GM12878 (cell line): Measurements from ENCODE around the gene DNMT3A. TPM values are rescaled to one million over a fixed set of nuclear protein-coding genes. Genes with fewer than 3 reads are reported as not detected.

ENCODE experiments used
- ATAC-seq: fragments of 200-7000 bp; cut with Tn5 transposase; 3 replicates; pipeline ENCODE4 v1.9.1; 2020; ENCODE audit warnings: mild to moderate bottlenecking, moderate library complexity
- BruUV-seq: library from RNA; stranded (reverse); fragments of 400-500 nt; replicated peaks from 2 replicates; lab custom pipeline; 2021; lab: Mats Ljungman, UMichigan
- CTCF ChIA-PET: fragments of 300-600 bp; sonication (Branson Sonifier 250); formaldehyde crosslinking; extraction: SDS; loops from one replicate; lab custom pipeline; 2021; ENCODE audit warnings: inconsistent platforms; lab: Yijun Ruan, JAX
- POLR2A ChIA-PET: fragments of 350-600 bp; formaldehyde crosslinking; extraction: SDS; loops from one replicate; lab custom pipeline; 2021; ENCODE audit warnings: inconsistent platforms; lab: Charles Lee
- RAD21 ChIA-PET: fragments of 300-600 bp; sonication (Branson Sonifier 250); formaldehyde crosslinking; loops from one replicate; lab custom pipeline; 2023; ENCODE audit warnings: antibody characterized with exemption; ENCODE audit not compliant: unreplicated experiment; lab: Charles Lee
- SMC1A ChIA-PET: fragments of 300-600 bp; sonication (Branson Sonifier 250); formaldehyde crosslinking; loops from one replicate; lab custom pipeline; 2023; ENCODE audit not compliant: unreplicated experiment, uncharacterized antibody; lab: Charles Lee
- DNase-seq: peaks from one replicate; pipeline ENCODE4 v3.0.0-alpha.2; 2011; ENCODE audit warnings: low read depth, low spot score
- FAIRE-seq: peaks from 3 replicates; lab custom pipeline; 2011; peaks lifted over from hg19 to GRCh38; lab: Jason Lieb, UNC
- H2AFZ ChIP-seq: 2 replicates; pipeline ENCODE4 v1.6.0; 2011; ENCODE audit warnings: low read depth, low read length, control low read depth; ENCODE audit not compliant: control insufficient read depth
- H3K27ac ChIP-seq: 2 replicates; pipeline ENCODE4 v1.5.1; 2011; ENCODE audit warnings: control low read depth; ENCODE audit not compliant: control insufficient read depth, insufficient read depth
- H3K27me3 ChIP-seq, 2 experiments: replicated peaks in 1 of 2; 2 replicates each; pipeline versions ENCODE4 v1.6.0 to v1.6.1; 2011; ENCODE audit warnings: low read length in 1 of 2; ENCODE audit not compliant: control insufficient read depth in 2 of 2, insufficient read depth in 2 of 2
- H3K36me3 ChIP-seq, 2 experiments: 2 replicates each; pipeline ENCODE4 v1.5.1; 2011; ENCODE audit warnings: low read length in 1 of 2; ENCODE audit not compliant: control insufficient read depth in 2 of 2, insufficient read depth in 2 of 2
- H3K4me1 ChIP-seq: 2 replicates; pipeline ENCODE4 v1.6.1; 2011; ENCODE audit warnings: mild to moderate bottlenecking, low read length, moderate library complexity, mixed read lengths; ENCODE audit not compliant: control insufficient read depth, insufficient read depth
- H3K4me2 ChIP-seq: 2 replicates; pipeline ENCODE4 v1.6.0; 2011; ENCODE audit warnings: control low read depth; ENCODE audit not compliant: control insufficient read depth, insufficient read depth
- H3K4me3 ChIP-seq: fragments of 200-600 bp; sonication (generic); 2 replicates; pipeline ENCODE4 v1.5.1; 2016
- H3K79me2 ChIP-seq: 2 replicates; pipeline ENCODE4 v1.6.0; 2011; ENCODE audit warnings: low read length; ENCODE audit not compliant: control insufficient read depth, insufficient read depth
- H3K9ac ChIP-seq: 2 replicates; pipeline ENCODE4 v1.8.0; 2011; ENCODE audit warnings: low read length, control low read depth, mixed read lengths; ENCODE audit not compliant: control insufficient read depth, insufficient read depth
- H3K9me3 ChIP-seq: replicated peaks from 3 replicates; pipeline ENCODE4 v1.5.1; 2011; ENCODE audit warnings: mild to moderate bottlenecking, low read length; ENCODE audit not compliant: control insufficient read depth, insufficient read depth
- H4K20me1 ChIP-seq: 2 replicates; pipeline ENCODE4 v1.6.0; 2011; ENCODE audit not compliant: control insufficient read depth, insufficient read depth
- BHLHE40 ChIP-seq, 2 experiments: fragments of 450-650 bp in 1 of 2; IDR thresholded peaks; 2 replicates each; pipeline ENCODE4 v1.6.1; 2011 to 2017; ENCODE audit warnings: low read depth in 2 of 2, borderline replicate concordance in 1 of 2, improper control_type of control experiment in 1 of 2, low read length in 1 of 2, mild to moderate bottlenecking in 1 of 2
- CBFB ChIP-seq: IDR thresholded peaks from 2 replicates; pipeline ENCODE4 v1.6.1; 2016; ENCODE audit warnings: antibody characterized with exemption, low read depth
- CBX3 ChIP-seq: fragments of 200-600 bp; sonication (generic); IDR thresholded peaks from 2 replicates; pipeline ENCODE4 v1.6.1; 2016; ENCODE audit warnings: low read depth, borderline replicate concordance
- ESRRA ChIP-seq: IDR thresholded peaks from 2 replicates; pipeline ENCODE4 v1.6.1; 2012; ENCODE audit warnings: mild to moderate bottlenecking, low read length, improper control_type of control experiment
- EZH2 ChIP-seq: IDR thresholded peaks from 2 replicates; pipeline ENCODE4 v1.6.1; 2012; ENCODE audit warnings: low read depth, mild to moderate bottlenecking, control low read depth, inconsistent platforms, low read length, borderline replicate concordance; ENCODE audit not compliant: control insufficient read depth
- MTA2 ChIP-seq: fragments of 450-650 bp; IDR thresholded peaks from 2 replicates; pipeline ENCODE4 v1.6.1; 2016; ENCODE audit warnings: low read depth, mild to moderate bottlenecking, moderate library complexity
- MTA3 ChIP-seq: IDR thresholded peaks from 2 replicates; pipeline ENCODE4 v1.6.1; 2012; ENCODE audit warnings: low read length, inconsistent platforms, borderline replicate concordance
- RAD21 ChIP-seq: IDR thresholded peaks from 2 replicates; pipeline ENCODE4 v1.6.1; 2011; ENCODE audit warnings: mild to moderate bottlenecking, low read depth, low read length, moderate library complexity; ENCODE audit not compliant: insufficient read depth
- RB1 ChIP-seq: fragments of 450-650 bp; formaldehyde crosslinking; IDR thresholded peaks from 2 replicates; pipeline ENCODE4 v1.6.1; 2017; ENCODE audit warnings: mild to moderate bottlenecking, borderline replicate concordance
- RUNX3 ChIP-seq: IDR thresholded peaks from 2 replicates; pipeline ENCODE4 v1.6.1; 2012; ENCODE audit warnings: low read length, inconsistent platforms
- SPI1 ChIP-seq: IDR thresholded peaks from 2 replicates; pipeline ENCODE4 v1.6.1; 2011; ENCODE audit warnings: low read depth, mild to moderate bottlenecking, low read length, moderate library complexity, borderline replicate concordance; ENCODE audit not compliant: insufficient read depth
- ZBED1 ChIP-seq: IDR thresholded peaks from 2 replicates; pipeline ENCODE4 v1.6.1; 2016; ENCODE audit warnings: borderline replicate concordance
- WGBS: methylation state at CpG from one replicate; pipeline ENCODE4 v1.1.6; 2016; ENCODE audit warnings: low lambda C conversion rate; ENCODE audit not compliant: insufficient replicate concordance, insufficient coverage; ENCODE audit errors: missing lambda C conversion rate; 5-methylcytosine and 5-hydroxymethylcytosine counted together
- in situ Hi-C: fragments of 300-500 bp; cut with MboI; formaldehyde crosslinking; loops from 9 replicates; pipeline ENCODE4 v1.14.3; 2018; ENCODE audit warnings: mixed read lengths
- intact Hi-C: fragments of 100-400 bp; cut with micrococcal nuclease; formaldehyde crosslinking; loops from one replicate; pipeline ENCODE4 v1.14.2; 2022; ENCODE audit not compliant: unreplicated experiment
- polyA plus RNA-seq, 11 experiments: library from polyadenylated mRNA; depleted of rRNA in 4 of 11; unstranded in 6 of 11; stranded (reverse) in 5 of 11; fragments of >200 nt; fragmentation: Nextera tagmentation in 4 of 11; fragmentation: Illumina TruSeq in 1 of 11; extraction: Ambion mirVana in 4 of 11; extraction: Trizol in 1 of 11; gene quantifications; 1 replicate in 1 of 11; 2 replicates in 10 of 11; pipeline versions ENCODE4 v1.2.1 to v1.2.3, GENCODE V29; 2011 to 2016; ENCODE audit warnings: inconsistent platforms in 2 of 11, missing spikeins in 2 of 11, low read depth in 1 of 11
- total RNA-seq, 4 experiments: library from RNA; depleted of rRNA in 3 of 4; stranded (reverse); fragments of >200 nt in 3 of 4; fragmentation: Illumina TruSeq in 1 of 4; extraction: Trizol in 1 of 4; gene quantifications; 2 replicates each; pipeline versions ENCODE4 v1.2.1 to v1.2.3, GENCODE V29; 2013 to 2021
- TF ChIP-seq, protein P1 (sequence below): fragments of 450-650 bp; IDR thresholded peaks from 2 replicates; pipeline ENCODE4 v1.6.1; 2017; ENCODE audit warnings: antibody characterized with exemption, mild to moderate bottlenecking, moderate library complexity
- TF ChIP-seq, protein P2 (sequence below): fragments of 450-650 bp; IDR thresholded peaks from 2 replicates; pipeline ENCODE4 v1.6.1; 2016; ENCODE audit warnings: mild to moderate bottlenecking
- TF ChIP-seq, protein P3 (sequence below): fragments of 450-650 bp; IDR thresholded peaks from 2 replicates; pipeline ENCODE4 v1.6.1; 2017; ENCODE audit warnings: borderline replicate concordance

Gene DNMT3A
- total and polyA plus RNA-seq, 10 of the 15 experiments (the other 5 are each of a cell fraction or from before 2014, with no cell fraction given) = 7.4 to 51.6 (median 17.4) TPM

DNA sequence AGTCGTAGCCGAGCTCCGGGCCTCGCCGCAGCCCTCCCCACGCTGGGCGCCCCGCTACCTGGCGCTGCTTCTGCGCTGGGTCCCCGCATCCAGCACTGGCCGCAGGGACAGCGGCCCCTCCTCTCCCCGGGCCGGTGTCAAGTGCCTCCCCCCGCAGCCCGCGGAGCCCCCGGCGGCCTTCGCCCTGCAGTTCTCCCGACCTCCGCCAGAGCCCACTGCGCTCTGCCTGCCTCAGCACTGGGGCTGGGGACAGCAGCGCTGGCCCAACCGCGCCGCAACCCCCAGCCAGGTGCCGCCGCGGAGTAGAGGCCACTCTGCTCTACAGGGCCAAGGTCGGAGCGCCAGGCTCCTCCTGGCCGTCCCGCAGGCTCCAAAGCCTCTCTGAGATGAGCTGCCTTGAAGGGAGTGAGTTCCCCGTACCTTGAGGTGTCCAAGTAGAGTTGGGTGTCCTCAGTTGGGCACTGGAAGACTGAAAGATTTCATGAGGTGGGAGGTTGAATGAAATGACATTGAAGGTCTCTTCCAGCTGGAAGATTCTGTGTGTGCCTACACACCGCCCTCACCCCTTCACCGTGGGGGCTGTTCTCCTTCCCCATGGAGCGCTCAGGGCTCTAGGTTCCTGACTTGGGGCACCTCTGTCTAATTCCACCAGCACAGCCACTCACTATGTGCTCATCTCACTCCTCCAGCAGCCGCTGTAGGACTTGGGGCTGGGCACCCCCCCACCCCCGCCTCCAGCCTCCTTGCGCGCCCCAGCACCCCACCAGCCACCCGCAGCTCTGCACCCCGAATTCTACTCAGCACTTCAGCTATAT, 854 bp upstream of the DNMT3A start:
- H3K36me3 ChIP-seq = no peaks in the 10 kb centered on the region
- H2AFZ ChIP-seq = peak overlapping the region; percentile 71
- in situ Hi-C loops = no loop called here
- ChIA-PET CTCF (interaction anchor here (0.5 to 2.1 kb wide), 13 partner anchors 11 to 224 kb away, joined by 3 to 17 read pairs (median 4); no protein-coding TSS in a partner anchor), POLR2A (interaction anchor here (0.7 to 1.6 kb wide), 4 partner anchors 20 to 224 kb away, joined by 3 to 4 read pairs (median 3); no protein-coding TSS in a partner anchor), RAD21 (interaction anchor here (0.6 to 1.7 kb wide), 12 partner anchors 20 to 416 kb away, joined by 3 to 9 read pairs (median 4); no protein-coding TSS in a partner anchor), SMC1A (interaction anchor here (0.5 to 1.8 kb wide), 11 partner anchors 11 to 265 kb away, joined by 3 to 11 read pairs (median 4); no protein-coding TSS in a partner anchor)
- intact Hi-C loops = loop anchor here (1.0 to 10.0 kb wide), 5 partner anchors 34 to 222 kb away; no protein-coding TSS in a partner anchor
- DNase-seq (no peak), FAIRE-seq (peak; percentile 70), ATAC-seq (peak; percentile 94)
- no peaks in the 10 kb centered on the region for H3K9me3 ChIP-seq
- H3K79me2 ChIP-seq = peaks cover 21% of the 10 kb centered on the region
- peaks cover 12% of the 10 kb centered on the region for H3K4me1 ChIP-seq
- peak overlapping the region; percentile 52 for H3K27ac ChIP-seq
- WGBS = 17% methylated on average over 36 of the region's 45 CpGs
- H3K9ac ChIP-seq = peak overlapping the region; percentile 62; the same call in 1 of the 2 replicates
- H4K20me1 ChIP-seq = peaks cover 3% of the 10 kb centered on the region; the same call in 1 of the 2 replicates
- BruUV-seq = no TSS peak
- peak overlapping the region; percentile 46 for H3K4me2 ChIP-seq
- H3K4me3 ChIP-seq = peak overlapping the region; percentile 76; the same call in 1 of the 2 replicates
- no peaks in the 10 kb centered on the region; a peak in 1 of 4 replicates for H3K27me3 ChIP-seq
- TF ChIP-seq, protein P1, sequence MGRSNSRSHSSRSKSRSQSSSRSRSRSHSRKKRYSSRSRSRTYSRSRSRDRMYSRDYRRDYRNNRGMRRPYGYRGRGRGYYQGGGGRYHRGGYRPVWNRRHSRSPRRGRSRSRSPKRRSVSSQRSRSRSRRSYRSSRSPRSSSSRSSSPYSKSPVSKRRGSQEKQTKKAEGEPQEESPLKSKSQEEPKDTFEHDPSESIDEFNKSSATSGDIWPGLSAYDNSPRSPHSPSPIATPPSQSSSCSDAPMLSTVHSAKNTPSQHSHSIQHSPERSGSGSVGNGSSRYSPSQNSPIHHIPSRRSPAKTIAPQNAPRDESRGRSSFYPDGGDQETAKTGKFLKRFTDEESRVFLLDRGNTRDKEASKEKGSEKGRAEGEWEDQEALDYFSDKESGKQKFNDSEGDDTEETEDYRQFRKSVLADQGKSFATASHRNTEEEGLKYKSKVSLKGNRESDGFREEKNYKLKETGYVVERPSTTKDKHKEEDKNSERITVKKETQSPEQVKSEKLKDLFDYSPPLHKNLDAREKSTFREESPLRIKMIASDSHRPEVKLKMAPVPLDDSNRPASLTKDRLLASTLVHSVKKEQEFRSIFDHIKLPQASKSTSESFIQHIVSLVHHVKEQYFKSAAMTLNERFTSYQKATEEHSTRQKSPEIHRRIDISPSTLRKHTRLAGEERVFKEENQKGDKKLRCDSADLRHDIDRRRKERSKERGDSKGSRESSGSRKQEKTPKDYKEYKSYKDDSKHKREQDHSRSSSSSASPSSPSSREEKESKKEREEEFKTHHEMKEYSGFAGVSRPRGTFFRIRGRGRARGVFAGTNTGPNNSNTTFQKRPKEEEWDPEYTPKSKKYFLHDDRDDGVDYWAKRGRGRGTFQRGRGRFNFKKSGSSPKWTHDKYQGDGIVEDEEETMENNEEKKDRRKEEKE = no peak
- TF ChIP-seq RB1 (peak; percentile 81; the same call in 1 of the 2 replicates), RUNX3 (no peak), EZH2 (no peak), CBX3 (no peak), BHLHE40 (IDR thresholded peaks at IDR 0.05; ENCODE audit: borderline replicate concordance in 1 of 2, low read depth in 2 of 2, low read length in 1 of 2) (peak; percentile 58 to 74; a peak in 3 of 4 replicates), MTA3 (no peak), ZBED1 (no peak), SPI1 (no peak), MTA2 (no peak), CBFB (no peak), ESRRA (0 out of 2 replicates have a peak, but pooled peaks have one; percentile 27), RAD21 (peak; percentile 90)
- TF ChIP-seq, protein P2, sequence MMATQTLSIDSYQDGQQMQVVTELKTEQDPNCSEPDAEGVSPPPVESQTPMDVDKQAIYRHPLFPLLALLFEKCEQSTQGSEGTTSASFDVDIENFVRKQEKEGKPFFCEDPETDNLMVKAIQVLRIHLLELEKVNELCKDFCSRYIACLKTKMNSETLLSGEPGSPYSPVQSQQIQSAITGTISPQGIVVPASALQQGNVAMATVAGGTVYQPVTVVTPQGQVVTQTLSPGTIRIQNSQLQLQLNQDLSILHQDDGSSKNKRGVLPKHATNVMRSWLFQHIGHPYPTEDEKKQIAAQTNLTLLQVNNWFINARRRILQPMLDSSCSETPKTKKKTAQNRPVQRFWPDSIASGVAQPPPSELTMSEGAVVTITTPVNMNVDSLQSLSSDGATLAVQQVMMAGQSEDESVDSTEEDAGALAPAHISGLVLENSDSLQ = no peak
- TF ChIP-seq, protein P3, sequence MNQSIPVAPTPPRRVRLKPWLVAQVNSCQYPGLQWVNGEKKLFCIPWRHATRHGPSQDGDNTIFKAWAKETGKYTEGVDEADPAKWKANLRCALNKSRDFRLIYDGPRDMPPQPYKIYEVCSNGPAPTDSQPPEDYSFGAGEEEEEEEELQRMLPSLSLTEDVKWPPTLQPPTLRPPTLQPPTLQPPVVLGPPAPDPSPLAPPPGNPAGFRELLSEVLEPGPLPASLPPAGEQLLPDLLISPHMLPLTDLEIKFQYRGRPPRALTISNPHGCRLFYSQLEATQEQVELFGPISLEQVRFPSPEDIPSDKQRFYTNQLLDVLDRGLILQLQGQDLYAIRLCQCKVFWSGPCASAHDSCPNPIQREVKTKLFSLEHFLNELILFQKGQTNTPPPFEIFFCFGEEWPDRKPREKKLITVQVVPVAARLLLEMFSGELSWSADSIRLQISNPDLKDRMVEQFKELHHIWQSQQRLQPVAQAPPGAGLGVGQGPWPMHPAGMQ = no peak
